HepG2 (cell line): ENCODE data around the gene SLC38A9. TPM values are rescaled to one million over a fixed set of nuclear protein-coding genes. Genes with fewer than 3 reads are reported as not detected.

Source experiments
- ATAC-seq: fragments of 200-7000 bp; cut with Tn5 transposase; 3 replicates; pipeline ENCODE4 v1.9.1; 2020; ENCODE audit warnings: mild to moderate bottlenecking, moderate library complexity
- BruUV-seq: library from RNA; stranded (reverse); fragments of 400-500 nt; replicated peaks from 2 replicates; lab custom pipeline; 2021; lab: Mats Ljungman, UMichigan
- CTCF ChIA-PET: fragments of 300-600 bp; formaldehyde crosslinking; extraction: SDS; loops from one replicate; lab custom pipeline; 2021; ENCODE audit warnings: low total read pairs, inconsistent platforms, low intra/inter-chr PET ratio; lab: Yijun Ruan, JAX
- POLR2A ChIA-PET: fragments of 350-600 bp; sonication (Branson Sonifier 250); formaldehyde crosslinking; loops from one replicate; lab custom pipeline; 2020; ENCODE audit warnings: antibody characterized with exemption, inconsistent platforms; lab: Yijun Ruan, JAX
- DNase-seq: peaks from one replicate; pipeline ENCODE4 v3.0.0-alpha.2; 2015; ENCODE audit warnings: low spot score
- FAIRE-seq: peaks from 3 replicates; lab custom pipeline; 2011; peaks lifted over from hg19 to GRCh38; lab: Jason Lieb, UNC
- H2AFZ ChIP-seq: one replicate; pipeline ENCODE4 v1.6.1; 2011; ENCODE audit warnings: low read length, inconsistent platforms
- H3K27ac ChIP-seq: fragments of 300-600 bp; 3 replicates; pipeline ENCODE4 v1.8.0; 2011; ENCODE audit warnings: mixed run types, mild to moderate bottlenecking, mixed read lengths, low read length, inconsistent platforms; ENCODE audit not compliant: insufficient read depth; ENCODE audit errors: extremely low read length
- H3K27me3 ChIP-seq, 2 experiments: fragments of 200-600 bp in 1 of 2; 2 replicates in 1 of 2; 3 replicates in 1 of 2; pipeline versions ENCODE4 v1.6.0 to v1.8.0; 2011; ENCODE audit warnings: low read length in 2 of 2, mild to moderate bottlenecking in 2 of 2, moderate library complexity in 2 of 2, inconsistent platforms in 1 of 2; ENCODE audit not compliant: insufficient read depth in 2 of 2, control insufficient read depth in 1 of 2
- H3K36me3 ChIP-seq, 2 experiments: fragments of 200-600 bp in 1 of 2; replicated peaks in 1 of 2; 2 replicates in 1 of 2; 3 replicates in 1 of 2; pipeline versions ENCODE4 v1.5.1 to v1.8.0; 2011; ENCODE audit warnings: low read length in 2 of 2, inconsistent platforms in 1 of 2; ENCODE audit not compliant: insufficient read depth in 2 of 2, control insufficient read depth in 1 of 2
- H3K4me1 ChIP-seq: 2 replicates; pipeline ENCODE4 v1.5.1; 2012; ENCODE audit warnings: low read length, inconsistent platforms; ENCODE audit not compliant: insufficient read depth
- H3K4me2 ChIP-seq: 2 replicates; pipeline ENCODE4 v1.6.0; 2011; ENCODE audit warnings: low read depth, low read length, inconsistent platforms
- H3K4me3 ChIP-seq, 3 experiments: fragments of 200-600 bp in 1 of 3; sonication (generic), shearing (Covaris generic) in 1 of 3; replicated peaks in 1 of 3; 2 replicates each; pipeline ENCODE4 v1.5.1; 2011 to 2016; ENCODE audit warnings: low read length in 3 of 3, inconsistent platforms in 2 of 3, low read depth in 2 of 3, mild to moderate bottlenecking in 2 of 3, control low read depth in 1 of 3, mixed read lengths in 1 of 3; ENCODE audit not compliant: insufficient read depth in 1 of 3
- H3K79me2 ChIP-seq: one replicate; pipeline ENCODE4 v1.6.1; 2011; ENCODE audit warnings: low read length, inconsistent platforms; ENCODE audit not compliant: insufficient read depth
- H3K9ac ChIP-seq: 2 replicates; pipeline ENCODE4 v1.6.0; 2011; ENCODE audit warnings: mild to moderate bottlenecking, low read depth, low read length, inconsistent platforms; ENCODE audit not compliant: insufficient read depth
- H3K9me3 ChIP-seq: 2 replicates; pipeline ENCODE4 v1.5.1; 2012; ENCODE audit warnings: mild to moderate bottlenecking, low read length
- H4K20me1 ChIP-seq: 2 replicates; pipeline ENCODE4 v1.6.0; 2011; ENCODE audit warnings: inconsistent platforms, mild to moderate bottlenecking, low read length, moderate library complexity; ENCODE audit not compliant: insufficient read depth
- ARID5B ChIP-seq: IDR thresholded peaks from 2 replicates; pipeline ENCODE4 v1.4.0; 2020; ENCODE audit warnings: mild to moderate bottlenecking, missing genetic modification reagents
- ELK4 ChIP-seq: sonication (generic); formaldehyde crosslinking; IDR thresholded peaks from 2 replicates; pipeline ENCODE4 v1.9.0; 2021; ENCODE audit warnings: missing genetic modification reagents, borderline replicate concordance
- FOXA3 ChIP-seq: IDR thresholded peaks from 2 replicates; pipeline ENCODE4 v1.6.1; 2016; ENCODE audit warnings: missing genetic modification reagents, missing compliant biosample characterization
- HBP1 ChIP-seq: IDR thresholded peaks from 2 replicates; pipeline ENCODE4 v1.6.1; 2016; ENCODE audit warnings: low read depth, control low read depth
- HNF1B ChIP-seq: sonication (generic); formaldehyde crosslinking; IDR thresholded peaks from 2 replicates; pipeline ENCODE4 v1.5.1; 2020; ENCODE audit warnings: mild to moderate bottlenecking, moderate library complexity, missing genetic modification reagents
- IKZF4 ChIP-seq: sonication (generic); formaldehyde crosslinking; IDR thresholded peaks from 2 replicates; pipeline ENCODE4 v1.5.1; 2020; ENCODE audit warnings: borderline replicate concordance, mild to moderate bottlenecking, low read depth, missing genetic modification reagents; ENCODE audit errors: not compliant biosample characterization
- MATR3 ChIP-seq: sonication (generic); formaldehyde crosslinking; IDR thresholded peaks from 2 replicates; pipeline ENCODE4 v1.4.0; 2020; ENCODE audit warnings: missing genetic modification reagents
- RBFOX2 ChIP-seq: fragments of 200-400 bp; formaldehyde crosslinking; IDR thresholded peaks from 2 replicates; pipeline ENCODE4 v1.6.1; 2017; ENCODE audit warnings: low read depth, mild to moderate bottlenecking, low read length
- RORA ChIP-seq: sonication (generic); formaldehyde crosslinking; IDR thresholded peaks from 2 replicates; pipeline ENCODE4 v1.5.0; 2020; ENCODE audit warnings: mild to moderate bottlenecking, missing genetic modification reagents, moderate library complexity
- SOX13 ChIP-seq, 3 experiments: fragments of 450-650 bp in 1 of 3; sonication (generic) in 1 of 3; formaldehyde crosslinking in 1 of 3; IDR thresholded peaks in 2 of 3; conservative IDR thresholded peaks in 1 of 3; 2 replicates each; pipeline versions ENCODE4 v1.5.0 to v1.6.1; 2016 to 2020; ENCODE audit warnings: antibody characterized with exemption in 1 of 3, mild to moderate bottlenecking in 1 of 3, missing compliant biosample characterization in 1 of 3, missing genetic modification reagents in 1 of 3, moderate library complexity in 1 of 3
- SRSF4 ChIP-seq: fragments of 200-400 bp; formaldehyde crosslinking; IDR thresholded peaks from one replicate; pipeline ENCODE4 v1.6.1; 2018; ENCODE audit warnings: mild to moderate bottlenecking, low read depth, low read length, moderate library complexity; ENCODE audit not compliant: poor library complexity, severe bottlenecking
- TOPORS ChIP-seq: sonication (generic); formaldehyde crosslinking; IDR thresholded peaks from 2 replicates; pipeline ENCODE4 v1.8.0; 2023; ENCODE audit warnings: mild to moderate bottlenecking, missing genetic modification reagents
- ZNF235 ChIP-seq: sonication (generic); formaldehyde crosslinking; IDR thresholded peaks from 2 replicates; pipeline ENCODE4 v1.8.1; 2023; ENCODE audit warnings: mild to moderate bottlenecking, missing genetic modification reagents, borderline replicate concordance
- ZNF879 ChIP-seq: sonication (generic); formaldehyde crosslinking; IDR thresholded peaks from 2 replicates; pipeline ENCODE4 v1.8.1; 2023; ENCODE audit warnings: missing genetic modification reagents
- WGBS: methylation state at CpG from one replicate; pipeline ENCODE4 v1.1.6; 2017; ENCODE audit warnings: low lambda C conversion rate; 5-methylcytosine and 5-hydroxymethylcytosine counted together
- in situ Hi-C: cut with HindIII; loops from 2 replicates; pipeline ENCODE4 v1.10.0; 2017; ENCODE audit warnings: low pct_unique_long_range_greater_than_20kb; ENCODE audit not compliant: extremely low pct_ligation_motif_present
- intact Hi-C: fragments of 100-400 bp; cut with micrococcal nuclease; formaldehyde crosslinking; loops from one replicate; pipeline ENCODE4 v1.10.0; 2022; ENCODE audit not compliant: unreplicated experiment
- polyA plus RNA-seq, 8 experiments: library from polyadenylated mRNA; depleted of rRNA in 3 of 8; stranded (reverse) in 7 of 8; unstranded in 1 of 8; fragments of >200 nt; fragmentation: Illumina TruSeq in 4 of 8; extraction: Trizol in 4 of 8; gene quantifications; 2 replicates each; pipeline versions ENCODE4 v1.2.1 to v1.2.3, GENCODE V29; 2011 to 2016; ENCODE audit warnings: low read depth in 4 of 8, missing spikeins in 1 of 8, mixed read lengths in 1 of 8; ENCODE audit not compliant: insufficient read depth in 1 of 8
- total RNA-seq, 5 experiments: library from RNA; depleted of rRNA; stranded (reverse); fragments of >200 nt; fragmentation: Illumina TruSeq; extraction: Trizol; gene quantifications; 2 replicates each; pipeline ENCODE4 v1.2.3, GENCODE V29; 2016; ENCODE audit warnings: low read depth in 1 of 5

The SLC38A9 gene
- total and polyA plus RNA-seq, 2 of the 13 experiments (the other 11 are each of a cell fraction or from before 2014, with no cell fraction given) = 19.3 to 36.0 TPM

GRCh38 chr5:55622460-55622859, 89.7 kb downstream of the SLC38A9 start (continued):
- TF ChIP-seq ELK4 (CRISPR knock-in tag) = no peak
- no peak for TF ChIP-seq MATR3 (CRISPR knock-in tag)
- no peak for TF ChIP-seq RBFOX2
- no peak for TF ChIP-seq SRSF4

GRCh38 chr5:55621229-55621628, 90.9 kb downstream of the SLC38A9 start:
- intact Hi-C loops (no loop called here), in situ Hi-C loops (no loop called here)
- H2AFZ ChIP-seq = no peak overlapping the region
- peaks cover 14% of the 10 kb centered on the region for H3K4me1 ChIP-seq
- ATAC-seq (peak; percentile 53; the same call in 1 of the 3 replicates), DNase-seq (peak; percentile 16), FAIRE-seq (no peak)
- no peak overlapping the region for H3K27ac ChIP-seq
- no peaks in the 10 kb centered on the region for H3K79me2 ChIP-seq
- H3K9ac ChIP-seq = no peak overlapping the region
- no peak overlapping the region; a peak in 1 of 6 replicates for H3K4me3 ChIP-seq
- ChIA-PET CTCF (no interaction called here), POLR2A (no interaction called here)
- no peaks in the 10 kb centered on the region for H4K20me1 ChIP-seq
- 14% methylated on average over 3 of the region's 3 CpGs for WGBS
- no TSS peak for BruUV-seq
- no peaks in the 10 kb centered on the region for H3K9me3 ChIP-seq
- H3K4me2 ChIP-seq = peak overlapping the region; percentile 33; the same call in 1 of the 2 replicates
- no peaks in the 10 kb centered on the region for H3K36me3 ChIP-seq
- H3K27me3 ChIP-seq = no peaks in the 10 kb centered on the region
- TF ChIP-seq HNF1B (CRISPR knock-in tag) = no peak
- TF ChIP-seq ZNF879 (CRISPR knock-in tag) = no peak
- TF ChIP-seq TOPORS = no peak
- TF ChIP-seq RORA = no peak
- TF ChIP-seq HBP1 (CRISPR knock-in tag) = no peak
- no peak for TF ChIP-seq IKZF4
- 0 out of 2 replicates have a peak, but pooled peaks have one; percentile 25 for TF ChIP-seq ARID5B (CRISPR knock-in tag)
- no peak for TF ChIP-seq ZNF235 (CRISPR knock-in tag)
- TF ChIP-seq FOXA3 (CRISPR knock-in tag) = peak; percentile 64
- TF ChIP-seq SOX13 (IDR thresholded peaks at IDR 0.05) = no peak
- peak in 1 of 2 experiments; percentile 18; a peak in 1 of 4 replicates for TF ChIP-seq SOX13 (CRISPR knock-in tag; conservative IDR thresholded peaks at IDR 0.05 in 1 of 2, IDR thresholded peaks at IDR 0.05 in 1 of 2)
- no peak for TF ChIP-seq MATR3 (CRISPR knock-in tag)
